Measurements from ENCODE around the gene TBP. TPM values are rescaled to one million over a fixed set of nuclear protein-coding genes. Genes with fewer than 3 reads are reported as not detected.

Gene TBP
- total and polyA plus RNA-seq, 2 of the 13 experiments (the other 11 are each of a cell fraction or from before 2014, with no cell fraction given), result 21.7 to 28.1 TPM

DNA sequence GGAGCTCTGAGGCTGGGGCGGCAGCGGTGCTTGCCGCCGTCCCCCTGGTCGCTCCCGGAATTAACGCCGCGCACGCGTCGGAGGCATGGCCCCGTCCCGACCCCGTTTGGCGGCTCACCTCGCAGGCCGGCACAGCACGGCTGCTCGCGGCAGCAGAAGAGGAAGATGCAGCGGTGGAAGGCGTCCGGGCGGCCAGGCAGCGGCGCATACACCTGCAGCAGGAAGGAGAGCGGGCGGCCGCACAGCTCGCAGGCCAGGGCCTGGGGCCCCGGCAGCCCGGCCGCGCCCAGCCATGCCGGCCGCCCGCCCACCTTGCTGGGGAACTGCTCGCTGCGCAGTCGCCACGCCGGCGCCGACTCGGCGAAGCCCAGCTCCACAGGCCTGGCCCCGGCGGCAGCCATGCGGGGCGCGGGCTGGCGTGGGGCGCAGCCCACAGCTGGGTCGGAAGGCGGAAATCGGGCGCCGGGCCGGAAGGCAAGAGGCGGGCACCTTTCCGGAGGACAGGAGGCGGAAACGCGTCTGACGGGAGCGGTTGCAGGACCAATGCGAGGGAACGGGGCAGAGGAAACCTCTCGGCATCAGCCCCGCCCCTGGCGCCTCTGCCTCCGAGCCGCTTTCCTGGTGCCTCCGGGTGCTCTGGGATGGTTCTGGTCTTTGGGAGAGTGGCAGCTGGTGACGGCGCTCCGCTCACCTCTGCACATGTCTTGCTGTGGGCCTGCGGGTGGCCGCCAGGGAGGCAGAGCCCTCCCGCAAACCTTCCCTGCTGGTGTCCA lies 30.2 kb downstream of the TBP start, which contains the start of gene PDCD2 (continued):
- TF ChIP-seq, protein P1, sequence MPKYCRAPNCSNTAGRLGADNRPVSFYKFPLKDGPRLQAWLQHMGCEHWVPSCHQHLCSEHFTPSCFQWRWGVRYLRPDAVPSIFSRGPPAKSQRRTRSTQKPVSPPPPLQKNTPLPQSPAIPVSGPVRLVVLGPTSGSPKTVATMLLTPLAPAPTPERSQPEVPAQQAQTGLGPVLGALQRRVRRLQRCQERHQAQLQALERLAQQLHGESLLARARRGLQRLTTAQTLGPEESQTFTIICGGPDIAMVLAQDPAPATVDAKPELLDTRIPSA (CRISPR knock-in tag; IDR thresholded peaks at IDR 0.05; ENCODE audit: borderline replicate concordance), result no peak
- TF ChIP-seq, protein P2, sequence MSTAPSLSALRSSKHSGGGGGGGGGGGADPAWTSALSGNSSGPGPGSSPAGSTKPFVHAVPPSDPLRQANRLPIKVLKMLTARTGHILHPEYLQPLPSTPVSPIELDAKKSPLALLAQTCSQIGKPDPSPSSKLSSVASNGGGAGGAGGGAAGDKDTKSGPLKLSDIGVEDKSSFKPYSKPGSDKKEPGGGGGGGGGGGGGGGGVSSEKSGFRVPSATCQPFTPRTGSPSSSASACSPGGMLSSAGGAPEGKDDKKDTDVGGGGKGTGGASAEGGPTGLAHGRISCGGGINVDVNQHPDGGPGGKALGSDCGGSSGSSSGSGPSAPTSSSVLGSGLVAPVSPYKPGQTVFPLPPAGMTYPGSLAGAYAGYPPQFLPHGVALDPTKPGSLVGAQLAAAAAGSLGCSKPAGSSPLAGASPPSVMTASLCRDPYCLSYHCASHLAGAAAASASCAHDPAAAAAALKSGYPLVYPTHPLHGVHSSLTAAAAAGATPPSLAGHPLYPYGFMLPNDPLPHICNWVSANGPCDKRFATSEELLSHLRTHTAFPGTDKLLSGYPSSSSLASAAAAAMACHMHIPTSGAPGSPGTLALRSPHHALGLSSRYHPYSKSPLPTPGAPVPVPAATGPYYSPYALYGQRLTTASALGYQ (CRISPR knock-in tag; IDR thresholded peaks at IDR 0.05), result peak; percentile 77; the same call in 1 of the 2 replicates
- TF ChIP-seq ZNF260 (CRISPR knock-in tag; IDR thresholded peaks at IDR 0.05; ENCODE audit: borderline replicate concordance, low read depth) (no peak), HMGA1 (CRISPR knock-in tag; conservative IDR thresholded peaks at IDR 0.05) (no peak), SMAD9 (CRISPR knock-in tag; IDR thresholded peaks at IDR 0.05) (peak; percentile 59; the same call in 1 of the 2 replicates), ZNF746 (CRISPR knock-in tag; IDR thresholded peaks at IDR 0.05) (no peak; the same call in 1 of the 2 replicates), ZNF674 (CRISPR knock-in tag; IDR thresholded peaks at IDR 0.05; ENCODE audit: low read depth) (no peak), FOXA1 (IDR thresholded peaks at IDR 0.05) (no peak), FOXA1 (CRISPR knock-in tag; IDR thresholded peaks at IDR 0.05) (no peak), HHEX (CRISPR knock-in tag; IDR thresholded peaks at IDR 0.05) (no peak), MEIS2 (CRISPR knock-in tag; IDR thresholded peaks at IDR 0.05) (peak; percentile 88), BORCS8-MEF2B (CRISPR knock-in tag; IDR thresholded peaks at IDR 0.05) (peak; percentile 89), TEAD3 (CRISPR knock-in tag; optimal IDR thresholded peaks at IDR 0.05; ENCODE audit: borderline replicate concordance) (no peak), HOXD1 (CRISPR knock-in tag; IDR thresholded peaks at IDR 0.05) (peak; percentile 88), PHF21A (CRISPR knock-in tag; IDR thresholded peaks at IDR 0.05) (peak; percentile 74), ZNF747 (CRISPR knock-in tag; IDR thresholded peaks at IDR 0.05; ENCODE audit: borderline replicate concordance) (peak; percentile 86; the same call in 1 of the 2 replicates), ZNF30 (CRISPR knock-in tag; IDR thresholded peaks at IDR 0.05) (no peak), EZH2 (conservative IDR thresholded peaks at IDR 0.05; ENCODE audit: low read depth, low read length) (no peak), ZNF496 (CRISPR knock-in tag; IDR thresholded peaks at IDR 0.05; ENCODE audit: insufficient replicate concordance) (no peak), DNMT1 (CRISPR knock-in tag; IDR thresholded peaks at IDR 0.05) (peak; percentile 94), ZNF10 (CRISPR knock-in tag; IDR thresholded peaks at IDR 0.05; ENCODE audit: borderline replicate concordance, low read depth) (no peak), ZNF3 (CRISPR knock-in tag; IDR thresholded peaks at IDR 0.05) (no peak), SIN3B (IDR thresholded peaks at IDR 0.05; ENCODE audit: low read length) (peak; percentile 61)
- TF ChIP-seq, protein P3, sequence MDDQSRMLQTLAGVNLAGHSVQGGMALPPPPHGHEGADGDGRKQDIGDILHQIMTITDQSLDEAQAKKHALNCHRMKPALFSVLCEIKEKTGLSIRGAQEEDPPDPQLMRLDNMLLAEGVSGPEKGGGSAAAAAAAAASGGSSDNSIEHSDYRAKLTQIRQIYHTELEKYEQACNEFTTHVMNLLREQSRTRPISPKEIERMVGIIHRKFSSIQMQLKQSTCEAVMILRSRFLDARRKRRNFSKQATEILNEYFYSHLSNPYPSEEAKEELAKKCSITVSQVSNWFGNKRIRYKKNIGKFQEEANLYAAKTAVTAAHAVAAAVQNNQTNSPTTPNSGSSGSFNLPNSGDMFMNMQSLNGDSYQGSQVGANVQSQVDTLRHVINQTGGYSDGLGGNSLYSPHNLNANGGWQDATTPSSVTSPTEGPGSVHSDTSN (CRISPR knock-in tag; IDR thresholded peaks at IDR 0.05; ENCODE audit: borderline replicate concordance), result peak; percentile 43; the same call in 1 of the 2 replicates
- TF ChIP-seq, protein P4, sequence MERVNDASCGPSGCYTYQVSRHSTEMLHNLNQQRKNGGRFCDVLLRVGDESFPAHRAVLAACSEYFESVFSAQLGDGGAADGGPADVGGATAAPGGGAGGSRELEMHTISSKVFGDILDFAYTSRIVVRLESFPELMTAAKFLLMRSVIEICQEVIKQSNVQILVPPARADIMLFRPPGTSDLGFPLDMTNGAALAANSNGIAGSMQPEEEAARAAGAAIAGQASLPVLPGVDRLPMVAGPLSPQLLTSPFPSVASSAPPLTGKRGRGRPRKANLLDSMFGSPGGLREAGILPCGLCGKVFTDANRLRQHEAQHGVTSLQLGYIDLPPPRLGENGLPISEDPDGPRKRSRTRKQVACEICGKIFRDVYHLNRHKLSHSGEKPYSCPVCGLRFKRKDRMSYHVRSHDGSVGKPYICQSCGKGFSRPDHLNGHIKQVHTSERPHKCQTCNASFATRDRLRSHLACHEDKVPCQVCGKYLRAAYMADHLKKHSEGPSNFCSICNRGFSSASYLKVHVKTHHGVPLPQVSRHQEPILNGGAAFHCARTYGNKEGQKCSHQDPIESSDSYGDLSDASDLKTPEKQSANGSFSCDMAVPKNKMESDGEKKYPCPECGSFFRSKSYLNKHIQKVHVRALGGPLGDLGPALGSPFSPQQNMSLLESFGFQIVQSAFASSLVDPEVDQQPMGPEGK (CRISPR knock-in tag; IDR thresholded peaks at IDR 0.05), result no peak; the same call in 1 of the 2 replicates

Data from HepG2 (cell line).